DMS114 treated with DMSO at 0.1 percent for 48 hours (cell line): ENCODE measurements around the gene CDKN2B-AS1.

ENCODE experiments used
- DNase-seq: peaks from one replicate; lab custom pipeline; 2025; ENCODE audit not compliant: unreplicated experiment; lab: John Stamatoyannopoulos, UW

CDKN2B-AS1 gene

GRCh38 chr9:22005702-22006606, 11.4 kb downstream of the CDKN2B-AS1 start:
- DNase-seq, result no peak

- DNase-seq, result peak; percentile 41
Observed at GRCh38 chr9:22008384-22008716, 13.8 kb downstream of the CDKN2B-AS1 start.

GRCh38 chr9:22008717-22009505, 14.3 kb downstream of the CDKN2B-AS1 start, which contains the start of gene CDKN2B:
TSS of gene CDKN2B (minus strand) at chr9:22009305. CDS start at chr9:22008953, 352 bp downstream.
- peak; percentile 70 for DNase-seq

- no peak for DNase-seq
Observed at GRCh38 chr9:22009506-22009867, 14.9 kb downstream of the CDKN2B-AS1 start.

- DNase-seq, result no peak
Observed at GRCh38 chr9:22010866-22011625, 16.5 kb downstream of the CDKN2B-AS1 start.

GRCh38 chr9:22022396-22022795, 27.8 kb downstream of the CDKN2B-AS1 start:
- DNase-seq, result no peak

GRCh38 chr9:22026696-22027095, 32.1 kb downstream of the CDKN2B-AS1 start:
- no peak for DNase-seq

GRCh38 chr9:22028394-22028793, 33.8 kb downstream of the CDKN2B-AS1 start:
- no peak for DNase-seq

GRCh38 chr9:22029231-22029630, 34.6 kb downstream of the CDKN2B-AS1 start:
- no peak for DNase-seq

GRCh38 chr9:22030101-22030598, 35.6 kb downstream of the CDKN2B-AS1 start:
- no peak for DNase-seq

GRCh38 chr9:22031655-22032411, 37.2 kb downstream of the CDKN2B-AS1 start:
- no peak for DNase-seq

- DNase-seq, result no peak
Observed at GRCh38 chr9:22033012-22033630, 38.5 kb downstream of the CDKN2B-AS1 start.

GRCh38 chr9:22035591-22036011, 41.0 kb downstream of the CDKN2B-AS1 start:
- DNase-seq, result no peak

- DNase-seq, result no peak
Observed at GRCh38 chr9:22036866-22037626, 42.5 kb downstream of the CDKN2B-AS1 start.

GRCh38 chr9:22037954-22038690, 43.5 kb downstream of the CDKN2B-AS1 start:
- DNase-seq, result peak; percentile 6

- no peak for DNase-seq
Observed at GRCh38 chr9:22039258-22039657, 44.7 kb downstream of the CDKN2B-AS1 start.

GRCh38 chr9:22040760-22041159, 46.2 kb downstream of the CDKN2B-AS1 start:
- no peak for DNase-seq

- DNase-seq, result no peak
Observed at GRCh38 chr9:22041344-22041743, 46.8 kb downstream of the CDKN2B-AS1 start.
